ENCODE data around the gene CBS. TPM values are rescaled to one million over a fixed set of nuclear protein-coding genes. Genes with fewer than 3 reads are reported as not detected.
"Not testable (repeated sequence)": the region's sequence is repeated elsewhere in the genome, so short reads cannot be mapped to it uniquely, and the experiment has no call there.

The CBS gene
- total RNA-seq, 1 donor from 2014 or later: 92.3 TPM

DNA sequence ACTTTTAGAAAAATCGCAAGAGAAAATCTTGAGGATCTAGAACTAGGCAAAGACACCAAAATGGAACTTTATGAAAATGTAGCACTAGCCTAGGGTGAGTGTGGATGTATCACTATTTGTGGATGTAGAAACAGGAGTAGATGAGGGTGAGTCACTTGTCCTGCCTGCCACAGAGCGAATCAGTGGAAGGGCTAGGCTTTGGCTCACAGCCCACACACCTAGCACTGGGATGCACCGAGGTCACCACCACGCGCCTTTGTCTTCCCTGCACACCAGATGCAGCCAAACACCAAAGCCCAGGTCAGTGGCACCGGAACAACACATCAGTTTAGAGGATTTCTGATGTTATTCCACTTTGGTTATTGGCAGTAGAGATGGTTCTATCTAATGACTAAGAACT is 63.0 kb downstream of the CBS start:
- H3K9me3 Mint-ChIP-seq (ENCODE audit: low read depth): no peaks in the 10 kb centered on the region
- H3K4me3 Mint-ChIP-seq (ENCODE audit: unreplicated experiment): no peak overlapping the region
- no peaks in the 10 kb centered on the region for H3K4me1 Mint-ChIP-seq (ENCODE audit: low read depth)
- TF ChIP-seq, protein P1, sequence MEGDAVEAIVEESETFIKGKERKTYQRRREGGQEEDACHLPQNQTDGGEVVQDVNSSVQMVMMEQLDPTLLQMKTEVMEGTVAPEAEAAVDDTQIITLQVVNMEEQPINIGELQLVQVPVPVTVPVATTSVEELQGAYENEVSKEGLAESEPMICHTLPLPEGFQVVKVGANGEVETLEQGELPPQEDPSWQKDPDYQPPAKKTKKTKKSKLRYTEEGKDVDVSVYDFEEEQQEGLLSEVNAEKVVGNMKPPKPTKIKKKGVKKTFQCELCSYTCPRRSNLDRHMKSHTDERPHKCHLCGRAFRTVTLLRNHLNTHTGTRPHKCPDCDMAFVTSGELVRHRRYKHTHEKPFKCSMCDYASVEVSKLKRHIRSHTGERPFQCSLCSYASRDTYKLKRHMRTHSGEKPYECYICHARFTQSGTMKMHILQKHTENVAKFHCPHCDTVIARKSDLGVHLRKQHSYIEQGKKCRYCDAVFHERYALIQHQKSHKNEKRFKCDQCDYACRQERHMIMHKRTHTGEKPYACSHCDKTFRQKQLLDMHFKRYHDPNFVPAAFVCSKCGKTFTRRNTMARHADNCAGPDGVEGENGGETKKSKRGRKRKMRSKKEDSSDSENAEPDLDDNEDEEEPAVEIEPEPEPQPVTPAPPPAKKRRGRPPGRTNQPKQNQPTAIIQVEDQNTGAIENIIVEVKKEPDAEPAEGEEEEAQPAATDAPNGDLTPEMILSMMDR (IDR thresholded peaks at IDR 0.05): no peak
- no peaks in the 10 kb centered on the region for H3K27me3 Mint-ChIP-seq (ENCODE audit: low read depth)
- H3K27ac Mint-ChIP-seq (ENCODE audit: unreplicated experiment): no peak overlapping the region
- peaks cover 16% of the 10 kb centered on the region for H3K36me3 Mint-ChIP-seq (ENCODE audit: low read depth)
- DNase-seq (ENCODE audit: low spot score): no peak

DNA sequence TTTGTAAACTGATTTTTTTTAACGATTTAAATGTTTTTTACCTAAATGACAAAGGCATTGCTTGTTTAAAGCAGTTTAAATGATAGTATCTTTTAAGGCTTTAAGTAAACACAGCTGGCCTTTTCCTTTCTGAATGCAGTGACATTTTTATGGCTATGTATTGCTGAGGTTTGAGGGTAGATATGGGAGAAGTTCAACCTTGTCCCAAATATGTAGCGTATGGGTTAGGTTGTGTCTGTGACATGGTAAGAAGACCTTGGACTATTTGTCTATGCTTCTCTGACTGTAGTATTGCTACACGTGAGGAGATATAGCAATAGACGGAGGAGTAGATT is 68.8 kb downstream of the CBS start:
- no peaks in the 10 kb centered on the region for H3K27me3 Mint-ChIP-seq (ENCODE audit: low read depth)
- no peak overlapping the region for H3K27ac Mint-ChIP-seq (ENCODE audit: unreplicated experiment)
- H3K36me3 Mint-ChIP-seq (ENCODE audit: low read depth): peaks cover 12% of the 10 kb centered on the region
- H3K4me3 Mint-ChIP-seq (ENCODE audit: unreplicated experiment): no peak overlapping the region
- H3K9me3 Mint-ChIP-seq (ENCODE audit: low read depth): no peaks in the 10 kb centered on the region
- DNase-seq (ENCODE audit: low spot score): no peak
- no peaks in the 10 kb centered on the region for H3K4me1 Mint-ChIP-seq (ENCODE audit: low read depth)
- TF ChIP-seq, protein P1 (IDR thresholded peaks at IDR 0.05): no peak

DNA sequence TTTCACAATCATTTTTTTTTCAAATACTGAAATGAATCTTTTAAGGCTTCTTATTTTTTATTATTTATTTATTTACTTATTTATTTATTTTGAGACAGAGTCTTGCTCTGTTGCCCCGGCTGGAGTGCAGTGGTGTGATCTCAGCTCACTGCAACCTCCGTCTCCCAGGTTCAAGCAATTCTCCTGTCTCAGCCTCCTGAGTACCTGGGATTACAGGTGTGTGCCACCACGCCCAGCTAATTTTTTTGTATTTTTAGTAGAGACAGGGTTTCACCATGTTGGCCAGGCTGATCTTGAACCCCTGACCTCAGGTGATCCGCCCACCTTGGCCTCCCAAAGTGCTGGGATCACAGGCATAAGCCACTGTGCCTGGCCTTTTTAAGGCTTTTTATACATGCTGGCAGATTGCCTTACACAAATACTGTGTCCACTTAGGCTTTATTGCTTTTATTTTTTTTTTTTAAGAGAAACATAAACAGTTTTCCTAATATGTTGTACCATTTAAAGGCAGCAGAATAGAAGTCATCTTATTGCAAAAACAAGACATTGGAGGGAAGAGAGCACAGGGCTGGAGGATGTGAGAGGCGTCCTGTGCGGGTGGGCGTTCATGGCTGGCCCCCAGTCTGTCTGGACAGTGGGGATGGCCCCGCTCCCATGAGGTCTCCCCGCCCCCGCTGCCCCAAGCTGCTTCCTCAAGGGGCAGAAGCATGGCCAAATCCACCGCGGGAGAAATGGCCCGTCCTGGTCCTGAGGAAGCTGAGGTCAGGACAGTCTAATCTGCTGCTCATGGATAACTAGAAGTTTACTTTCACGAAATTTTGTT is 69.4 kb downstream of the CBS start:
- H3K4me1 Mint-ChIP-seq (ENCODE audit: low read depth); H3K9me3 Mint-ChIP-seq (ENCODE audit: low read depth); H3K4me3 Mint-ChIP-seq (ENCODE audit: unreplicated experiment); DNase-seq (ENCODE audit: low spot score); H3K27me3 Mint-ChIP-seq (ENCODE audit: low read depth); H3K27ac Mint-ChIP-seq (ENCODE audit: unreplicated experiment); H3K36me3 Mint-ChIP-seq (ENCODE audit: low read depth): not testable (repeated sequence)

DNA sequence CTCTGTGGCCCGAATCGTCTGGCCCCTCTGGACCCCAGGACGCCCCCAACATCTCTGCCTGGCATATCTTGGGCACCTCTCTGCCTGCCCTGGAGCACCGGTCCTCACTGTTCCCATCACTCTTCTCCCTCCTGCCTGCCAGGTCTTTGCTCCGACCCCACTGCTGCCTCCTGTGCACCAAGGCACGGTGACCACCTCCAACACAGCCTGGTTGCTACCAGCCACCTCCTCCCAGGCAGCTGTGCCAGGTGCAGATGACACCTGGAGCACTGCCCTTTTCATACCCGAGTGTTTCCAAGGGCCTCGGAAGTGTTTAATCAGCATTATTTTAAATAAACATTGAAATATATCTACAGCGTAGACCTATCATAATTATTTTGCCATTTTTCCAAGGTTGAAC is 70.0 kb downstream of the CBS start:
- Mint-ChIP-seq H3K27me3 (ENCODE audit: low read depth) (no peaks in the 10 kb centered on the region), H3K4me1 (ENCODE audit: low read depth) (peaks cover 6% of the 10 kb centered on the region), H3K4me3 (ENCODE audit: unreplicated experiment) (no peak overlapping the region), H3K36me3 (ENCODE audit: low read depth) (peaks cover 10% of the 10 kb centered on the region), H3K27ac (ENCODE audit: unreplicated experiment) (no peak overlapping the region), H3K9me3 (ENCODE audit: low read depth) (no peaks in the 10 kb centered on the region)
- TF ChIP-seq, protein P1 (IDR thresholded peaks at IDR 0.05): no peak
- DNase-seq (ENCODE audit: low spot score): no peak

DNA sequence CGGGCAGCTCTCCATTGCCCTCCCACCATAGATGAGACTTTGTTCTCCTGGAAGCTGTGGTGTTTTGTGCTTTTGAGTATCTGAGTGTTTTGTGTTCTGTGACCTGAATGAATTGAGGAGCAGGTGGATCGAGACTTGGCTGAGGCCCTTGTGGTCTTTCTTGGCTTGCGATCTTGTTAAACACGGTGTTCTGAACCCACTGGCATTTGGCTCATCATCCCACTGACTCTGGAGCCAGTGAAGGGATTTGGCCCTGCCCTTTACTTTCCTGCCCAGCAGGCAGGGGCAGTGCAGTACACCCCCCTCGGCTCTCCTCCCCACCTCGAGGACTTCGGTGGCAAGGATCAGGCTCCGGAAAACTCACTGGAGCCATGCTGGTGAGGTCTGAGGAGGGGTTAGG is 70.7 kb downstream of the CBS start:
- Mint-ChIP-seq H3K9me3 (ENCODE audit: low read depth) (peaks cover 3% of the 10 kb centered on the region), H3K4me1 (ENCODE audit: low read depth) (peaks cover 6% of the 10 kb centered on the region), H3K4me3 (ENCODE audit: unreplicated experiment) (no peak overlapping the region), H3K27me3 (ENCODE audit: low read depth) (no peaks in the 10 kb centered on the region), H3K36me3 (ENCODE audit: low read depth) (peaks cover 13% of the 10 kb centered on the region), H3K27ac (ENCODE audit: unreplicated experiment) (no peak overlapping the region)
- TF ChIP-seq, protein P1 (IDR thresholded peaks at IDR 0.05): no peak
- no peak for DNase-seq (ENCODE audit: low spot score)

Other genes starting within 250 kb of the CBS start
- gene WDR4, start 196.3 kb downstream of the CBS start, total RNA-seq: 9.6 to 12.2 TPM (median 11.5 TPM) in 3 replicates
- 41.7 to 50.6 TPM (median 42.9 TPM) in 3 replicates for gene NDUFV3, start 182.5 kb downstream of the CBS start, total RNA-seq
- not detected in 3 replicates for gene ERVH48-1, start 150.2 kb downstream of the CBS start, total RNA-seq
- 12.0 to 12.9 TPM (median 12.0 TPM) in 3 replicates for gene PKNOX1, start 101.3 kb downstream of the CBS start, total RNA-seq
- 9.8 to 13.7 TPM (median 11.8 TPM) in 3 replicates for gene U2AF1, start 31.7 kb upstream of the CBS start, total RNA-seq
- gene CRYAA, start 93.2 kb upstream of the CBS start, total RNA-seq: not detected in 3 replicates

Data from chondrocyte (in vitro differentiated cells).